Testis (tissue), 2 donors: ENCODE data around the gene ARHGEF10L.

Source experiments
- CTCF ChIP-seq, 3 experiments: fragments of 450-650 bp in 2 of 3; fragments of 200-600 bp in 1 of 3; sonication (generic) in 1 of 3; IDR thresholded peaks; one replicate each; pipeline ENCODE4 v1.5.1; 2016 to 2019; ENCODE audit warnings: antibody characterized with exemption in 3 of 3, mild to moderate bottlenecking in 2 of 3, moderate library complexity in 1 of 3
- POLR2A ChIP-seq: fragments of 450-650 bp; IDR thresholded peaks from one replicate; pipeline ENCODE4 v1.6.1; 2017; ENCODE audit warnings: antibody characterized with exemption, mild to moderate bottlenecking, moderate library complexity

GRCh38 chr1:17511188-17511587, 28.3 kb upstream of the ARHGEF10L start:
- no peak for TF ChIP-seq CTCF (IDR thresholded peaks at IDR 0.05)
- TF ChIP-seq POLR2A = no peak
